H1 (cell line): Measurements from ENCODE around the gene PLA2R1. TPM values are rescaled to one million over a fixed set of nuclear protein-coding genes. Genes with fewer than 3 reads are reported as not detected.

Experiments used
- CTCF ChIA-PET: fragments of 300-600 bp; sonication (Branson Sonifier 250); formaldehyde crosslinking; loops from one replicate; lab custom pipeline; 2021; ENCODE audit not compliant: partially characterized antibody; lab: Charles Lee
- POLR2A ChIA-PET: fragments of 300-600 bp; sonication (Branson Sonifier 250); formaldehyde crosslinking; loops from one replicate; lab custom pipeline; 2021; ENCODE audit warnings: inconsistent platforms; ENCODE audit not compliant: partially characterized antibody; lab: Charles Lee
- DNase-seq, 2 experiments: peaks; one replicate each; pipeline versions ENCODE4 v3.0.0 to v3.0.0-alpha.2; 2010 to 2022; ENCODE audit warnings: low spot score in 2 of 2, low read depth in 1 of 2, mixed read lengths in 1 of 2
- FAIRE-seq: peaks from 2 replicates; lab custom pipeline; 2011; peaks lifted over from hg19 to GRCh38; lab: Jason Lieb, UNC
- H2AFZ ChIP-seq: 2 replicates; pipeline ENCODE4 v1.8.1; 2012; ENCODE audit warnings: low read length, inconsistent platforms
- H2AK5ac ChIP-seq: 2 replicates; pipeline ENCODE4 v1.6.1; 2013; ENCODE audit warnings: low read depth, low read length
- H2BK120ac ChIP-seq: replicated peaks from 2 replicates; pipeline ENCODE3; 2013; ENCODE audit warnings: low read depth, low read length, inconsistent platforms
- H2BK12ac ChIP-seq: 2 replicates; pipeline ENCODE4 v1.6.1; 2013; ENCODE audit warnings: low read depth, low read length
- H2BK15ac ChIP-seq: 2 replicates; pipeline ENCODE4 v1.6.1; 2013; ENCODE audit warnings: low read length
- H2BK20ac ChIP-seq: 2 replicates; pipeline ENCODE4 v1.6.1; 2013; ENCODE audit warnings: low read length
- H2BK5ac ChIP-seq: 2 replicates; pipeline ENCODE4 v1.6.1; 2013; ENCODE audit warnings: low read depth, low read length
- H3K14ac ChIP-seq: 2 replicates; pipeline ENCODE4 v1.6.1; 2013; ENCODE audit warnings: inconsistent platforms; ENCODE audit not compliant: insufficient read length
- H3K18ac ChIP-seq: 2 replicates; pipeline ENCODE4 v1.6.1; 2013; ENCODE audit warnings: low read length; ENCODE audit errors: extremely low read depth
- H3K23ac ChIP-seq: 2 replicates; pipeline ENCODE4 v1.6.1; 2013; ENCODE audit warnings: inconsistent platforms; ENCODE audit not compliant: insufficient read length
- H3K23me2 ChIP-seq: 2 replicates; pipeline ENCODE4 v1.6.1; 2013; ENCODE audit warnings: low read depth, low read length
- H3K27ac ChIP-seq: 2 replicates; pipeline ENCODE4 v1.6.1; 2011; ENCODE audit warnings: low read depth, low read length, inconsistent platforms
- H3K27me3 ChIP-seq, 4 experiments: replicated peaks in 1 of 4; 1 replicate in 1 of 4; 2 replicates in 3 of 4; pipeline versions ENCODE4 v1.6.1 to v1.8.1; 2011 to 2013; ENCODE audit warnings: low read length in 3 of 4, mild to moderate bottlenecking in 3 of 4, inconsistent platforms in 2 of 4, mixed read lengths in 2 of 4, moderate library complexity in 1 of 4; ENCODE audit not compliant: control insufficient read depth in 3 of 4, insufficient read depth in 3 of 4; ENCODE audit errors: extremely low read depth in 1 of 4
- H3K36me3 ChIP-seq, 4 experiments: 2 replicates each; pipeline versions ENCODE4 v1.6.1 to v1.8.1; 2011 to 2013; ENCODE audit warnings: mild to moderate bottlenecking in 4 of 4, low read length in 3 of 4, moderate library complexity in 2 of 4, control low read depth in 1 of 4, inconsistent platforms in 1 of 4; ENCODE audit not compliant: insufficient read depth in 4 of 4, control insufficient read depth in 2 of 4
- H3K4ac ChIP-seq: replicated peaks from 2 replicates; pipeline ENCODE3; 2013; ENCODE audit warnings: low read length, low read depth, mixed read lengths, inconsistent platforms; ENCODE audit not compliant: insufficient read length
- H3K4me1 ChIP-seq, 4 experiments: replicated peaks in 1 of 4; 1 replicate in 1 of 4; 2 replicates in 3 of 4; pipeline versions ENCODE4 v1.6.1 to v1.8.1; 2011 to 2013; ENCODE audit warnings: low read length in 3 of 4, inconsistent platforms in 2 of 4, mixed read lengths in 1 of 4; ENCODE audit not compliant: insufficient read depth in 4 of 4, control insufficient read depth in 3 of 4
- H3K4me2 ChIP-seq, 2 experiments: 2 replicates each; pipeline versions ENCODE4 v1.6.1 to v1.8.1; 2011 to 2013; ENCODE audit warnings: low read depth in 2 of 2, low read length in 2 of 2, control low read depth in 1 of 2, inconsistent platforms in 1 of 2, mild to moderate bottlenecking in 1 of 2; ENCODE audit not compliant: insufficient read depth in 1 of 2
- H3K4me3 ChIP-seq, 4 experiments: fragments of 200-600, 300-600 bp in 1 of 4; sonication (generic), shearing (Covaris generic), sonication (Bioruptor Twin) in 1 of 4; 2 replicates each; pipeline versions ENCODE4 v1.5.1 to v1.8.1; 2011 to 2016; ENCODE audit warnings: low read length in 4 of 4, low read depth in 3 of 4, control low read depth in 2 of 4, inconsistent platforms in 2 of 4, mild to moderate bottlenecking in 2 of 4, mixed read lengths in 1 of 4, moderate library complexity in 1 of 4; ENCODE audit not compliant: insufficient read depth in 2 of 4; ENCODE audit errors: extremely low read depth in 1 of 4
- H3K56ac ChIP-seq: replicated peaks from 2 replicates; pipeline ENCODE3; 2013; ENCODE audit warnings: low read depth, mild to moderate bottlenecking, mixed read lengths, low read length, inconsistent platforms; ENCODE audit not compliant: insufficient read length
- H3K79me1 ChIP-seq: 2 replicates; pipeline ENCODE4 v1.6.1; 2013; ENCODE audit warnings: low read depth, low read length, control low read depth
- H3K79me2 ChIP-seq, 2 experiments: 2 replicates each; pipeline versions ENCODE4 v1.6.1 to v1.8.1; 2012 to 2013; ENCODE audit warnings: low read length in 2 of 2, mild to moderate bottlenecking in 2 of 2, inconsistent platforms in 1 of 2; ENCODE audit not compliant: insufficient read depth in 2 of 2, control insufficient read depth in 1 of 2
- H3K9ac ChIP-seq, 4 experiments: replicated peaks in 1 of 4; 1 replicate in 1 of 4; 2 replicates in 3 of 4; pipeline versions ENCODE4 v1.6.1 to v1.8.1; 2011 to 2013; ENCODE audit warnings: low read depth in 3 of 4, low read length in 3 of 4, control low read depth in 2 of 4, mild to moderate bottlenecking in 2 of 4, moderate library complexity in 2 of 4, inconsistent platforms in 1 of 4; ENCODE audit errors: extremely low read depth in 1 of 4
- H3K9me3 ChIP-seq, 2 experiments: 2 replicates each; pipeline versions ENCODE4 v1.6.1 to v1.8.1; 2012 to 2013; ENCODE audit warnings: mild to moderate bottlenecking in 2 of 2, moderate library complexity in 2 of 2, control low read depth in 1 of 2, inconsistent platforms in 1 of 2, low read depth in 1 of 2, low read length in 1 of 2, mixed read lengths in 1 of 2; ENCODE audit not compliant: insufficient read depth in 2 of 2
- H4K20me1 ChIP-seq, 2 experiments: replicated peaks in 1 of 2; 2 replicates each; pipeline versions ENCODE3 to v1.8.1; 2011 to 2013; ENCODE audit warnings: inconsistent platforms in 2 of 2, low read length in 2 of 2, mild to moderate bottlenecking in 1 of 2; ENCODE audit not compliant: insufficient read depth in 2 of 2, control insufficient read depth in 1 of 2
- H4K5ac ChIP-seq: 2 replicates; pipeline ENCODE4 v1.6.1; 2013; ENCODE audit warnings: low read length, low read depth, mixed read lengths, inconsistent platforms; ENCODE audit not compliant: insufficient read length
- H4K8ac ChIP-seq: 2 replicates; pipeline ENCODE4 v1.8.0; 2013; ENCODE audit warnings: mild to moderate bottlenecking, moderate library complexity, low read length, inconsistent platforms; ENCODE audit not compliant: insufficient read depth; ENCODE audit errors: extremely low read depth
- H4K91ac ChIP-seq: replicated peaks from 2 replicates; pipeline ENCODE3; 2013; ENCODE audit warnings: low read length, mixed read lengths, inconsistent platforms; ENCODE audit not compliant: insufficient read length
- CBX5 ChIP-seq: fragments of 300-800, 300-1000 bp; sonication (generic); IDR thresholded peaks from 2 replicates; pipeline ENCODE4 v1.7.1; 2016; ENCODE audit warnings: antibody characterized with exemption, low read length, low read depth
- CBX8 ChIP-seq: fragments of 300-800, 300-1000 bp; sonication (generic); IDR thresholded peaks from 2 replicates; pipeline ENCODE4 v1.7.1; 2016; ENCODE audit warnings: low read depth, low read length, borderline replicate concordance
- CTBP2 ChIP-seq: IDR thresholded peaks from 2 replicates; pipeline ENCODE4 v1.7.0; 2011; ENCODE audit warnings: borderline replicate concordance, mild to moderate bottlenecking, moderate library complexity, mixed read lengths, low read length; ENCODE audit not compliant: insufficient read depth, insufficient read length
- GTF2F1 ChIP-seq: IDR thresholded peaks from 2 replicates; pipeline ENCODE4 v1.6.1; 2012; ENCODE audit warnings: low read depth, low read length, improper control_type of control experiment, borderline replicate concordance
- HDAC2 ChIP-seq, 2 experiments: fragments of 300-600 bp in 1 of 2; sonication (generic) in 1 of 2; IDR thresholded peaks; 2 replicates each; pipeline ENCODE4 v1.6.1; 2011 to 2012; ENCODE audit warnings: low read depth in 2 of 2, low read length in 2 of 2, mild to moderate bottlenecking in 2 of 2, moderate library complexity in 2 of 2, borderline replicate concordance in 1 of 2, inconsistent platforms in 1 of 2
- JUN ChIP-seq: IDR thresholded peaks from 2 replicates; pipeline ENCODE4 v1.6.1; 2011; ENCODE audit warnings: low read depth, mild to moderate bottlenecking, improper control_type of control experiment, low read length
- RNF2 ChIP-seq: fragments of 200-900, 300-1000 bp; sonication (generic); IDR thresholded peaks from 2 replicates; pipeline ENCODE4 v1.7.1; 2016; ENCODE audit warnings: borderline replicate concordance, low read depth, mild to moderate bottlenecking, antibody characterized with exemption, low read length; ENCODE audit not compliant: poor library complexity, severe bottlenecking; ENCODE audit errors: missing control alignments
- SP1 ChIP-seq: IDR thresholded peaks from 2 replicates; pipeline ENCODE4 v1.6.1; 2011; ENCODE audit warnings: low read depth, low read length
- SP4 ChIP-seq: IDR thresholded peaks from 2 replicates; pipeline ENCODE4 v1.6.1; 2012; ENCODE audit warnings: low read length, inconsistent platforms
- WGBS, 2 experiments: shearing (Covaris generic) in 1 of 2; methylation state at CpG; one replicate each; pipeline versions ENCODE4 v1.1.6 to v1.1.7; 2013 to 2015; ENCODE audit warnings: low lambda C conversion rate in 2 of 2, mixed read lengths in 2 of 2, inconsistent platforms in 1 of 2, low coverage in 1 of 2, missing lambda C conversion rate in 1 of 2; ENCODE audit not compliant: insufficient replicate concordance in 2 of 2, insufficient coverage in 1 of 2, insufficient read length in 1 of 2; ENCODE audit errors: extremely low coverage in 1 of 2, missing lambda C conversion rate in 1 of 2; 5-methylcytosine and 5-hydroxymethylcytosine counted together
- polyA plus RNA-seq, 7 experiments: library from polyadenylated mRNA; depleted of rRNA in 3 of 7; stranded (reverse) in 5 of 7; unstranded in 2 of 7; fragments of >200 nt in 5 of 7; fragments of 200-250 nt in 2 of 7; gene quantifications; 1 replicate in 5 of 7; 2 replicates in 1 of 7; 4 replicates in 1 of 7; pipeline versions ENCODE4 v1.2.1 to v1.2.3, GENCODE V29; 2011 to 2013; ENCODE audit warnings: missing spikeins in 2 of 7, mixed read lengths in 2 of 7
- total RNA-seq: library from RNA; stranded (reverse); fragmentation: NEBNext Ultra II Directional; extraction: Animal tissue kit (Norgen Biotek cat#: 25700); gene quantifications from 2 replicates; pipeline ENCODE4 v1.2.1, GENCODE V29; 2021
- TF ChIP-seq, protein P1 (sequence below): IDR thresholded peaks from 2 replicates; pipeline ENCODE4 v1.6.1; 2012; ENCODE audit warnings: low read length, inconsistent platforms
- TF ChIP-seq, protein P2 (sequence below): IDR thresholded peaks from 2 replicates; pipeline ENCODE4 v1.6.1; 2012; ENCODE audit warnings: inconsistent platforms

Gene PLA2R1
- total and polyA plus RNA-seq, 2 of the 8 experiments (the other 6 are each of a cell fraction or from before 2014, with no cell fraction given), result 0.65 to 1.5 TPM

GRCh38 chr2:159942146-159942545, 120.3 kb downstream of the PLA2R1 start:
- 84% methylated on average over 1 of the region's 1 CpG; no CpG with 5 or more reads in 1 of the 2 experiments for WGBS, 2 experiments
- CTCF ChIA-PET, result interaction anchor here (1.4 kb wide), 1 partner anchor 136 kb away, joined by 4 read pairs; no protein-coding TSS in a partner anchor
- no peak for TF ChIP-seq CTBP2
- TF ChIP-seq CBX5, result no peak
- TF ChIP-seq SP1, result no peak
- TF ChIP-seq SP4, result no peak
- no peak for TF ChIP-seq HDAC2 (IDR thresholded peaks at IDR 0.05; ENCODE audit: borderline replicate concordance in 1 of 2, low read depth in 2 of 2, low read length in 2 of 2)
- no peak for TF ChIP-seq JUN
- TF ChIP-seq GTF2F1, result no peak
- no peak for TF ChIP-seq CBX8
- TF ChIP-seq, protein P1, sequence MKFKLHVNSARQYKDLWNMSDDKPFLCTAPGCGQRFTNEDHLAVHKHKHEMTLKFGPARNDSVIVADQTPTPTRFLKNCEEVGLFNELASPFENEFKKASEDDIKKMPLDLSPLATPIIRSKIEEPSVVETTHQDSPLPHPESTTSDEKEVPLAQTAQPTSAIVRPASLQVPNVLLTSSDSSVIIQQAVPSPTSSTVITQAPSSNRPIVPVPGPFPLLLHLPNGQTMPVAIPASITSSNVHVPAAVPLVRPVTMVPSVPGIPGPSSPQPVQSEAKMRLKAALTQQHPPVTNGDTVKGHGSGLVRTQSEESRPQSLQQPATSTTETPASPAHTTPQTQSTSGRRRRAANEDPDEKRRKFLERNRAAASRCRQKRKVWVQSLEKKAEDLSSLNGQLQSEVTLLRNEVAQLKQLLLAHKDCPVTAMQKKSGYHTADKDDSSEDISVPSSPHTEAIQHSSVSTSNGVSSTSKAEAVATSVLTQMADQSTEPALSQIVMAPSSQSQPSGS, result no peak
- TF ChIP-seq, protein P2, sequence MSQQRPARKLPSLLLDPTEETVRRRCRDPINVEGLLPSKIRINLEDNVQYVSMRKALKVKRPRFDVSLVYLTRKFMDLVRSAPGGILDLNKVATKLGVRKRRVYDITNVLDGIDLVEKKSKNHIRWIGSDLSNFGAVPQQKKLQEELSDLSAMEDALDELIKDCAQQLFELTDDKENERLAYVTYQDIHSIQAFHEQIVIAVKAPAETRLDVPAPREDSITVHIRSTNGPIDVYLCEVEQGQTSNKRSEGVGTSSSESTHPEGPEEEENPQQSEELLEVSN, result no peak
- TF ChIP-seq RNF2, result no peak

More at GRCh38 chr2:159942146-159942545, 120.3 kb downstream of the PLA2R1 start:
- Histone ChIP-seq H3K27ac (no peak overlapping the region), H3K79me1 (no peaks in the 10 kb centered on the region), H4K91ac (no peak overlapping the region), H3K14ac (no peak overlapping the region), H2AK5ac (no peak overlapping the region), H3K9ac (no peak overlapping the region), H3K4ac (no peak overlapping the region), H2BK120ac (no peak overlapping the region), H4K8ac (no peak overlapping the region), H3K23me2 (no peaks in the 10 kb centered on the region), H2BK12ac (no peak overlapping the region), H3K4me2 (no peak overlapping the region), H3K56ac (no peak overlapping the region), H2BK5ac (no peak overlapping the region), H2AFZ (no peak overlapping the region), H2BK20ac (no peak overlapping the region), H3K9me3 (no peaks in the 10 kb centered on the region), H3K18ac (no peak overlapping the region), H3K23ac (no peak overlapping the region), H3K36me3 (no peaks in the 10 kb centered on the region), H4K20me1 (no peaks in the 10 kb centered on the region), H3K4me1 (no peaks in the 10 kb centered on the region; a peak in 1 of 7 replicates), H3K4me3 (no peak overlapping the region), H3K79me2 (no peaks in the 10 kb centered on the region), H3K27me3 (no peaks in the 10 kb centered on the region), H2BK15ac (no peak overlapping the region), H4K5ac (no peak overlapping the region)
- no peak for DNase-seq
- FAIRE-seq, result no peak
- POLR2A ChIA-PET, result no interaction called here
